ENCODE data around the gene RNFT2.
A peak's percentile ranks its signal among the peaks of the same experiment; 100 is the strongest.

Gene RNFT2

GRCh38 chr12:116833474-116833873 is 95.4 kb downstream of the RNFT2 start:
- no peak for DNase-seq (ENCODE audit: low read depth)

DNA sequence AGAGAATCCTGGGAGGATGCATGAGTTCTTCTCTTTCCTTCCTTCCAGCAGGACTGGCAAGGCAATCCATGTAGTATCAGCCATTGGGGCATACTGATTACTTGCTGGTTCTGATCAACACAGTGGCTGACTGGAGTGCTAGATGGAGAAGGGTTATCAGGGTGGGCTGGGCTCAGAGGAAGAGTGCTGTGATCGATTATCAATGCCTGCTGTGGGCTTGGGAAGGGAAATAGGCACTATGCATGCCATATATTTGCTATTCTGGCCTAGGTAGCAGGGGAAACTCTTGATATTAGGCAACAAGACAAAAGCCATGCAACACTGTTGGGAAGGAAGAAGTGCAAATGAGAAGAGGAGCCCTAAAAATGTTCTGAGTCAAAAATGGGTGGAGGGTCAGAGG is 97.4 kb downstream of the RNFT2 start:
- no peak for DNase-seq (ENCODE audit: low read depth)

DNA sequence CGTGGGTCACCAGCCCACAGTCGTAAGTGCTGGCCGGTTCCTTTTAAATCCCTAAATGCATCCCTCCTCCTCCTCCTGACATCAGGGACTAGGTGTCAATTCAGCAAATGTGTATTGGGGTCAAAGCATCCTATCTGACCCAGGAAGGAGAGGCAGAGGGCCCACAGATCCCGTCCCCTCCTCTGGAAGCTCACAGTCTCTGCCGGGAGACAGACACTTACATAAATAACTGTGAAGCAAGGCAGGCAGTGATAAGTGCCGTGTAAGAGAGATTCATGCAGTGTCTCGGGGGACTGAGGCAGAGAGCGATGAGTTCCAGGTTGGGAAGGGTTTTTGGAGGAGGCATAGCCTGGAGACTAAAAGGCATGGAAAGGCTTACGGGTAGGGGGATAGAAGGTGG is 99.0 kb downstream of the RNFT2 start:
- DNase-seq (ENCODE audit: low read depth), result no peak

DNA sequence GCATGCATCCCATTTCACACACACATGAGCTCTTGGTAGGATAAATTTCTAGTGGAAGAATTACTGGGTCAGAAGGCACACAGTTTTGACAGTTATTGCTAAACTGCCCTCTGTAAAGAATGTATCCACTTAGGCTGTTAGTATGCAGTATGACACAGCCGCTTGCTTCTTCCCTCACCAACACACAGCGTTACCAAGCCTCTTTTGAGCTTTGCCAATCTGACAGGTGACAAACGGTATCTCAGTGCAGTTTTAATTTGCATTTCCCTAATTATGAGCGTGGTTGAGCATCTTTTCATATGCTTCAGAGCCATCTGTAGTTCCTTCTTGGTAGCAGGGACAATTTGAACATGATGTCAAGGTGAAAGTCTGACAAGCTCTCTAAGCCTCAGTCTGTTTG is 100.2 kb downstream of the RNFT2 start:
- no peak for DNase-seq (ENCODE audit: low read depth)

DNA sequence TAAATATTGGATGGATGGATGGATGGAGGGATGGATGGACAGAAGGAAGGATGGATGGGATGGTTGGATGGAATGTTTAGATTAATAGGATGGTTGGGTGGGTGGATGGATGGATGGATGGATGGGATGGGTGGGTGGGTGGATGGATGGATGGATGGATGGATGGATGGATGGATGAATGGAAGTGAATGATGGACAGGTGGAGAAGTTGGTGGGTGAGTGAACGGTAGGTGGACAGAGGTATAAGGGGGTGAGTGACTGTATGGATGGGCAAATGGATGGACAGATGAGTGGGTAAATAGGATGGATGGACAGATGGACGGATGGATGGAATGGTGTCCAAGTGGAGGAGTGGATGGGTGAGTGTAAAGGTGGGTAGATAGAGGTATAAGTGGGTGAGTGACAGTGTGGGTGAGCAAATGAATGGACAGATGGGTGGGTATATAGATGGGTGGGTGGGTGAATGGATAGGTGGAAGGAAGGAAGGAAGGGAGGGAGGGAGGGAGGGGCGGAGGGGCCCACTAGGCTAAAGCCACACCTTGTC is 101.2 kb downstream of the RNFT2 start:
- DNase-seq (ENCODE audit: low read depth), result no peak

GRCh38 chr12:116843085-116843484 is 105.0 kb downstream of the RNFT2 start:
- no peak for DNase-seq (ENCODE audit: low read depth)

DNA sequence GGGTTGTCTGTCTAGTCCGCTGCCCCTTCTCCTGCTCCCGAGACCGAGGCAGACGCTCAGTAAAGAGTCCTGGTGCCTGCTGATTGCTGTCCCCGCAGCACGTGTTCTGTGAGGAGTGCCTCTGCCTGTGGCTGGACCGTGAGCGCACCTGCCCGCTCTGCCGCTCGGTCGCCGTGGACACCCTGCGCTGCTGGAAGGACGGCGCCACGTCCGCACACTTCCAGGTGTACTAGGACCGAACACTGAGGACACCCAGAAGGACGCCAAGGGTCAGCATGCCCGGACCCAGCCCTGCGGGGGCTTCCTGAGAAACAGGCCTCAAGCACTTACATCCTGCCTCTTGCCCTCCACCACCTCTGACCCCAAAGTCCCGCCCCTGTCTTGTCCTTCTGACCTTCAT is 111.1 kb downstream of the RNFT2 start:
- no peak for DNase-seq (ENCODE audit: low read depth)

DNA sequence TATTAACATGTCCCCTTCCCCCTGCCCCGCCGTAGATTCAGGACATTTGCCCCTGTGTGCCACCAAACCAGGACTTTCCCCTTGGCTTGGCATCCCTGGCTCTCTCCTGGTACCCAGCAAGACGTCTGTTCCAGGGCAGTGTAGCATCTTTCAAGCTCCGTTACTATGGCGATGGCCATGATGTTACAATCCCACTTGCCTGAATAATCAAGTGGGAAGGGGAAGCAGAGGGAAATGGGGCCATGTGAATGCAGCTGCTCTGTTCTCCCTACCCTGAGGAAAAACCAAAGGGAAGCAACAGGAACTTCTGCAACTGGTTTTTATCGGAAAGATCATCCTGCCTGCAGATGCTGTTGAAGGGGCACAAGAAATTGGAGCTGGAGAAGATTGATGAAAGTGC is 114.2 kb downstream of the RNFT2 start:
- no peak for DNase-seq (ENCODE audit: low read depth)

GRCh38 chr12:116853507-116853906 is 115.4 kb downstream of the RNFT2 start:
- DNase-seq (ENCODE audit: low read depth), result no peak

DNA sequence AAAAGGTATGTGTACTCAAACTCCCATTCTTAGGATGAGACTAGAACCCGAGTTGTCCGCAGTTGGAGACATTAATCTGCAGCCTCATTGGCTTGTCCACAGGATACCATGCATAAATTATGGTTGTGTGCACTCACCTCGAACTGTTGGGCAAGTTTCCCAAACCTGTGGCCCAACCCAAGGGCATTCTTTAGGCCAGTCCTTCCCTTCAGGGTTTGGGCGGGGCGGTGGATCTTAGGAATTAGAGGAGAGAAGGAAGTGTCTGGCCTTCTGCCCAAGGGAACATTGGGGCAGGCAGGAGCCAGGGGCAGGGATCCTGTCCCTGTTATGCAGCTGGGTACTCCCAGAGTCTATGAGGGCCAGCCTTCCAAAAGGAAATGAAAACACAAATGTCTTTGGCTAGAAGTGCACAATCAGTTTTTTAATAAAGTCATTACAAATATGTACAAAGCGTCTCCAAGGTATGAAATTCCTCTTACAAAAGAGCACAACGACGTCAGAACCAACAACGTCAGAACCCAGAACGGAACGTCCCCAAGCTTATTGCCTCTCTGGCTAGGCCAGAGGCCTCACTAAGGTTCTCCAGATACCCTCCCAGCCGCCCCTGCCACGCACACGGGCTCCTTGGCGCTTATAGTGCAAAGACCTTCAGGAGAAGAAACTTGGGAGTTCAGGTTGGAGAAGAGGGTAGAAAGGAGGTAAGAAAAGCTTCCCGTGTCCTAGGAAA is 117.8 kb downstream of the RNFT2 start:
- DNase-seq (ENCODE audit: low read depth), result no peak

DNA sequence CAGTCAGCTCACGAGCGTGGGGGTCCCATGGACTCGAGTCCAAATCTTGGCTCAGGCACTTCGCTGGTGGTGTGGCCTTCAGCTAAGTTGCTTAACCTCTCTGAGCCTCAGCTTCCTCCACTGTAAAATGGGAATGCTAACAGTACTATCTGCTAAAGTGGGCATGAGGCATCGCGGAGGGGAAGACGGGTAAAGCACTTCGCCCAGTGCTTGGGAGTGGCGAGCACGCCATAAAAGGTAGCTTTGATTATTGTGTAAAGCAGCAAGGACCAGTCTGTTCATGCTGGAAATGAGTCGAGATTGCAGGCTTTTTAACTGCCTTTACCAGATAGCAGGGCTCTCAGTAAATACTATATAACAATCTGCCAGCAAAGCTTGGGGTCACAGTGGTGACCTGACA is 118.6 kb downstream of the RNFT2 start:
- no peak for DNase-seq (ENCODE audit: low read depth)

DNA sequence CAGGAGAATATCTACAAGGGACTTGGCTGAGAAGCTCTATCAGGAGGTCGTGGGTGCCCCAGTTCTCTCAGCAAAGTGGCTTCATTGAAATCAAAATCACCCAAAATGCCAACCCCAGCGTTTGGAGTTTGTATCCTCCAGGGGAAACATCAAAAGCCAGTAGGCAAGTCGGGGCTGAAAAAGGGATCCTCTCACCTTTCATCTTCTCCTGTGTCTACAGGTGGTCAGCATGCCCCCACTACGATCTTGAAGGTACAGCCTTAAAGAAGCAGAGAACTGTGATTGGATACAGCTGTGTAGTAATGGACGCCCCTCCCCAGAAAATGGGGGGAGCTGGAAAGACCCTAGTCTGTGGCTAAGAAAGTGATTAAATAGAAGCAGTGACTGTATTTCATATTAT is 121.0 kb downstream of the RNFT2 start:
- no peak for DNase-seq (ENCODE audit: low read depth)

DNA sequence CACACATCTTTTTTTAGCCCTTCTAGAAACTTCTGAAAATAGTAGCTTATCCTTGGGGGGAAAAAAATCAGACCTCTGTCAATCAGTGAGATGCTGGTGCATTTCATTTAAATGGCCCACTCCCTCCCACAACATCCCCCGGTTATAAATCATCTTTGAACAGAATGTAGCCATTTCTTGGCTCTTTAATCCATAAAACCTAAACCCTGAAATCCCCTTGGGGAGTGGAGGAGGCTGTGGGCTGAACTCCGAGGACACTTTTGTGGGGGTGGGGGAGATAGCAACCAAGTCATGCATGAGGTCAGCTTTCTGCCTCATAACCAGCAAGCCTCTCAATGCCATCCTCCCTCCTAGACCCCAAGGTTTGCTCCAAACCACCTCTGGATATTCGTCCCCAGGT is 122.1 kb downstream of the RNFT2 start:
- DNase-seq (ENCODE audit: low read depth), result no peak

- DNase-seq (ENCODE audit: low read depth), result peak; percentile 4
Observed at GRCh38 chr12:116861320-116861719, 123.2 kb downstream of the RNFT2 start.

- DNase-seq (ENCODE audit: low read depth), result no peak
Observed at GRCh38 chr12:116862167-116862566, 124.1 kb downstream of the RNFT2 start.

GRCh38 chr12:116863275-116863767 is 125.2 kb downstream of the RNFT2 start:
- DNase-seq (ENCODE audit: low read depth), result no peak

- DNase-seq (ENCODE audit: low read depth), result no peak
Observed at GRCh38 chr12:116864371-116865160, 126.5 kb downstream of the RNFT2 start.

DNA sequence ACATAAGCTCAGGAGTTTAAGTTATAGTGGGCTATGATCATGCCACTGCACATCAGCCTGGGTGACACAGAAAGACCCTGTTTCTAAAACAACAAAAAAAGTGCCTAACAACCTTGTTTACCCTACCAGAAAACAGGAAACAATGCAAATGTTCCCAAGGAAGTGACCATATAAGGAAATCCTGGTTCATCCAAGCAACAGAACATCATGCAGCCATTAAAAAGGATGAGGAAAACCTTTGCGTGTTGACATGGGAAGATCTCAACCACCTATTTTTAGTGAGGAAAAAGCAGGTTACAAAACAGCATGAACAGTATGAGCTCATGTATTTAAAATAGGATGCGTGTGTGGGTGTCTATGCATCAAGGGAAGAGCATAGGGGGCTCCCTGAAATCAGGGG is 129.4 kb downstream of the RNFT2 start:
- DNase-seq (ENCODE audit: low read depth), result no peak

DNA sequence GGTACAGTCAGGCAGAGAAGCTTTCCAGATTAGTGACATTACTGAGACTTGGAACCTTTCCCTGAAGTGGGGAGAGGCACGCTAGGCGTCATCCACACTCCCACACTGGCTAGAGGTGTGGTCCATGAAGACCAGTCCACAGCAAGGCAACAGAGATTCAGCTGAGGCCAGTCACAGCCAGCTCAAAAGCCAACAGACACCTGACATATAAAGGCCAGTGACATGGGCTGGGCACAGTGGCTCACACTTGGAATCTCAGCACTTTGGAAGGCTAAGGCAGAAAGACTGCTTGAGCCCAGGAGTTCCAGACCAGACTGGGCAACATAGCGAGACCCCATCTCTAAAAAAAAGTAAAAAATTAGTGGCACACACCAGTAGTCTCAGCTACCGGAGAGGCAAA is 132.2 kb downstream of the RNFT2 start:
- no peak for DNase-seq (ENCODE audit: low read depth)

DNA sequence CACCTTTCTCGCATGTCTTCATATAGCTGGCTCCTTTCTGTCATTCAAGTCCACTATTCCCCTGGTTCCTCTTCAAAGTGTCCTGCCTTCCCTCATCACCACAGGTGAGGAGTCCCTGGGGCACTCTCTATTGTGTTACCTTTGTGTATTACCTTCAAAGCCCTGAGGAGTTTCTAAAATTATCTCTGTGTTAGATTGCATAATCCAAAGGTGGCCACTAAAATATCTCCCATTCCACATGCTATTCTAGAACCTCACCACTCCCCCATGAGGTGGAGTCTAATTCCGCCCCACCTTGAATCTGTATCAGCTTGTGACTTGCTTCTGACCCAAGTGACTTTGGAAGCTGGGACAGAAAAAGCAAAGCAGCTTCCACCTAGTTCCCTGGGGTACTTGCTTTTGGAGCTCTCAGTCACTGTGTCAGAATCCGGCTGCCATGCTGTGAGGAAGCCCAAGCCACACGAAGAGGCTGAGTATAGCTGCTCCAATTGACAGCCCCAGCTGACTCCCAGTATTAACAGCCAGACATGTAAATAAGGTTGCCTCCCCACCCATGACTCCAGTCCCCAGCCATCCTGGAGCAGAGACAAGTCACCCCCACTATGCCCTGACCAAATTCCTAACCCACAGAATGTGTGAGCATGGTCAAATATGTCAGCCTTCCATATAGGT is 136.3 kb downstream of the RNFT2 start:
- no peak for DNase-seq (ENCODE audit: low read depth)

DNA sequence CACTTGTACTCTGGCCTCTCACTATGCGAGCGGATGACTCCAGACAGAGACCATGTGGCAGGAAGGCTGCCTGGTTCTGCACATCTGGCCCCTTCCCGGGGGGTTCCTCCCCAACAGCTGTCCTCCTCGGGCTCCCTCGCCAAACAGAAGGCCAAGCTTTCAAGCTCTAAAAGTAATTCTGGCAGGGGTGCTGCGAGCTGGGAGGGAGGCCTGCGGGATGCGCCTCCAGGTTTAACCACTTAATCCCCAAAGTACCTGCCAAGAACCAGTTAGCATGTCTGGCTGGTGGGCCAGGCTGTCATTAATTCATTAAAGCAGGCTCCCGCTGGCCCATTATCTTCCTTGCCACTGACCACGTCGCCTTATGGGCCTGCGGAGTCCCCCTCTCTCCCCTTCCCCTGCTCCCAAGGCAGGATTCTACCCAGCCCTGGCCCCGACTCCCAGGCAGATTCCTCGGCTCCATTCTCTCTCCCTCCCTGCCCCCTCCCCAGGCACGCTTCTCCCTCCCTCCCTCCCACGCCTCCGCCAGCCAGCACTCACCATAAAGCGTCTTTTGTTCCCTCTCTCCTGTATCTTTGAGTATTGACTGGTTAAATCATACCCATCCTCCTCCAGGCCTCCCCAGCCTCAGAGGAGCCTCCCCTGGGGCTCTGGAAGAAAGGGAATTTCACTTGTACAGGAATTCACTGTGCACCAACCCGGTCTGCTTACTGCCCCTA is 138.2 kb downstream of the RNFT2 start:
- DNase-seq (ENCODE audit: low read depth), result no peak
